HTERT RPE-1 (cell line): ENCODE results near the gene ZNF207.
"Not testable (repeated sequence)": the region's sequence is repeated elsewhere in the genome, so short reads cannot be mapped to it uniquely, and the experiment has no call there.

ENCODE experiments used
- in situ Hi-C: fragments of 300-500 bp; cut with MboI; formaldehyde crosslinking; loops from 4 replicates; pipeline ENCODE4 v1.14.3; 2020; ENCODE audit warnings: low sequenced_read_pairs

Gene ZNF207

GRCh38 chr17:32349854-32350665, at the start of gene ZNF207:
ZNF207 (plus strand) TSS chr17:32350157; CDS start chr17:32350286, 129 bp downstream.
- in situ Hi-C loops, result no loop called here

GRCh38 chr17:32302037-32302436, 47.9 kb upstream of the ZNF207 start:
- in situ Hi-C loops, result no loop called here

GRCh38 chr17:32302860-32303649, 46.9 kb upstream of the ZNF207 start:
- in situ Hi-C loops, result no loop called here

- in situ Hi-C loops, result no loop called here
These were observed 46.1 kb upstream of the ZNF207 start for GRCh38 chr17:32303781-32304288.

GRCh38 chr17:32305049-32305448, 44.9 kb upstream of the ZNF207 start:
- in situ Hi-C loops, result no loop called here

GRCh38 chr17:32307658-32308057, 42.3 kb upstream of the ZNF207 start:
- in situ Hi-C loops, result no loop called here

- in situ Hi-C loops, result no loop called here
These were observed 38.9 kb upstream of the ZNF207 start for GRCh38 chr17:32311028-32311536.

GRCh38 chr17:32314636-32315035, 35.3 kb upstream of the ZNF207 start:
- in situ Hi-C loops, result no loop called here

GRCh38 chr17:32315171-32315570, 34.8 kb upstream of the ZNF207 start:
- in situ Hi-C loops, result no loop called here

GRCh38 chr17:32316653-32317052, 33.3 kb upstream of the ZNF207 start:
- in situ Hi-C loops, result not testable (repeated sequence)

- in situ Hi-C loops, result no loop called here
These were observed 32.6 kb upstream of the ZNF207 start for GRCh38 chr17:32317353-32317752.

GRCh38 chr17:32318071-32318470, 31.9 kb upstream of the ZNF207 start:
- in situ Hi-C loops, result no loop called here

GRCh38 chr17:32319548-32319905, 30.4 kb upstream of the ZNF207 start:
- in situ Hi-C loops, result no loop called here

- in situ Hi-C loops, result not testable (repeated sequence)
These were observed 29.9 kb upstream of the ZNF207 start for GRCh38 chr17:32320080-32320479.

GRCh38 chr17:32320847-32321246, 29.1 kb upstream of the ZNF207 start:
- in situ Hi-C loops, result no loop called here

- in situ Hi-C loops, result no loop called here
These were observed 26.9 kb upstream of the ZNF207 start for GRCh38 chr17:32323046-32323445.

GRCh38 chr17:32323811-32324491, 26.0 kb upstream of the ZNF207 start:
- in situ Hi-C loops, result no loop called here

- in situ Hi-C loops, result no loop called here
These were observed 22.0 kb upstream of the ZNF207 start for GRCh38 chr17:32327911-32328310.

GRCh38 chr17:32330147-32330546, 19.8 kb upstream of the ZNF207 start:
- in situ Hi-C loops, result no loop called here

- in situ Hi-C loops, result no loop called here
These were observed 18.5 kb upstream of the ZNF207 start for GRCh38 chr17:32331243-32332040.
